Uterus (tissue), 2 donors: Measurements from ENCODE around the gene FADD.

Experiments
- POLR2A ChIP-seq, 2 donors: fragments of 450-650 bp; IDR thresholded peaks; one replicate each; pipeline ENCODE4 v1.6.1; 2016; ENCODE audit warnings: antibody characterized with exemption in 2 of 2, mild to moderate bottlenecking in 1 of 2, moderate library complexity in 1 of 2
- TF ChIP-seq, protein P1 (sequence below), 4 experiments: fragments of 200-600 bp in 2 of 4; fragments of 450-650 bp in 2 of 4; sonication (generic) in 2 of 4; IDR thresholded peaks; one replicate each; pipeline ENCODE4 v1.5.1; 2016 to 2019; ENCODE audit warnings: antibody characterized with exemption in 4 of 4, mild to moderate bottlenecking in 2 of 4, moderate library complexity in 1 of 4

DNA sequence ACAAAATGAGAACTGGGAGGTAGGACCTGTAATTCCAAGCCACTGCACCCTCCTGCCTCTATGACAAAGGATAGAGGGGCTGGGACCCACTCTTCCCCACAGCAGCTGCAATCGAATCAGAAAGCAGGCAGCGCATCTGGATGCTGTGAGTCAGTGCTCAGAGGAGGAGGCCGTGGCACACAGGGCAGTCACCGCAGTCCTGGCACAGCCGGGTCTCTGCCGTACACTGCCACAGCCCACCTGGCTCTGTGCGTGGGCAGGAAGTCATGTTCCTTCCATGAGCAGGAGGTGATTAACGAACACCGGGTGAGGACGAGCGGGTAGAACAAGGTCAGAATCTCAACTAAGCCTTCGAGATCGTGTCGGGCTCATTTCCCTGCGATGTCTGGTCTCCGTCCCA, 37.2 kb downstream of the FADD start:
- TF ChIP-seq, protein P1, sequence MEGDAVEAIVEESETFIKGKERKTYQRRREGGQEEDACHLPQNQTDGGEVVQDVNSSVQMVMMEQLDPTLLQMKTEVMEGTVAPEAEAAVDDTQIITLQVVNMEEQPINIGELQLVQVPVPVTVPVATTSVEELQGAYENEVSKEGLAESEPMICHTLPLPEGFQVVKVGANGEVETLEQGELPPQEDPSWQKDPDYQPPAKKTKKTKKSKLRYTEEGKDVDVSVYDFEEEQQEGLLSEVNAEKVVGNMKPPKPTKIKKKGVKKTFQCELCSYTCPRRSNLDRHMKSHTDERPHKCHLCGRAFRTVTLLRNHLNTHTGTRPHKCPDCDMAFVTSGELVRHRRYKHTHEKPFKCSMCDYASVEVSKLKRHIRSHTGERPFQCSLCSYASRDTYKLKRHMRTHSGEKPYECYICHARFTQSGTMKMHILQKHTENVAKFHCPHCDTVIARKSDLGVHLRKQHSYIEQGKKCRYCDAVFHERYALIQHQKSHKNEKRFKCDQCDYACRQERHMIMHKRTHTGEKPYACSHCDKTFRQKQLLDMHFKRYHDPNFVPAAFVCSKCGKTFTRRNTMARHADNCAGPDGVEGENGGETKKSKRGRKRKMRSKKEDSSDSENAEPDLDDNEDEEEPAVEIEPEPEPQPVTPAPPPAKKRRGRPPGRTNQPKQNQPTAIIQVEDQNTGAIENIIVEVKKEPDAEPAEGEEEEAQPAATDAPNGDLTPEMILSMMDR (IDR thresholded peaks at IDR 0.05) = no peak
- TF ChIP-seq POLR2A (IDR thresholded peaks at IDR 0.05) = no peak
